Measurements from ENCODE around the gene TAF1D.
"Not testable (repeated sequence)": the region's sequence is repeated elsewhere in the genome, so short reads cannot be mapped to it uniquely, and the experiment has no call there.

TAF1D gene

GRCh38 chr11:93746101-93746500, 4.8 kb upstream of the TAF1D start:
- DNase-seq: no peak

- not testable (repeated sequence) for DNase-seq
These were observed 3.9 kb upstream of the TAF1D start for GRCh38 chr11:93745005-93745755.

GRCh38 chr11:93744669-93745004, 3.3 kb upstream of the TAF1D start:
- no peak for DNase-seq

GRCh38 chr11:93743291-93743690, 2.0 kb upstream of the TAF1D start:
- DNase-seq: no peak

GRCh38 chr11:93741882-93742226, 559 bp upstream of the TAF1D start:
- no peak for DNase-seq

GRCh38 chr11:93740730-93741093, 583 bp downstream of the TAF1D start:
- DNase-seq: no peak

- no peak for DNase-seq
These were observed 1.1 kb downstream of the TAF1D start for GRCh38 chr11:93740031-93740729.

- DNase-seq: no peak
These were observed 2.6 kb downstream of the TAF1D start for GRCh38 chr11:93738647-93739081.

GRCh38 chr11:93737904-93738612, 3.2 kb downstream of the TAF1D start:
- no peak for DNase-seq

GRCh38 chr11:93736129-93736528, 5.2 kb downstream of the TAF1D start:
- DNase-seq: no peak

- DNase-seq: no peak
These were observed 5.7 kb downstream of the TAF1D start for GRCh38 chr11:93735627-93736026.

- no peak for DNase-seq
These were observed 6.7 kb downstream of the TAF1D start for GRCh38 chr11:93734427-93735222.

- no peak for DNase-seq
These were observed 7.8 kb downstream of the TAF1D start for GRCh38 chr11:93733474-93733873.

GRCh38 chr11:93732237-93732892, 8.9 kb downstream of the TAF1D start:
- DNase-seq: no peak

GRCh38 chr11:93730108-93731107, 10.9 kb downstream of the TAF1D start:
- no peak for DNase-seq

GRCh38 chr11:93729129-93729616, 12.1 kb downstream of the TAF1D start:
- DNase-seq: no peak

- DNase-seq: no peak
These were observed 12.5 kb downstream of the TAF1D start for GRCh38 chr11:93728792-93729128.

- DNase-seq: no peak
These were observed 13.1 kb downstream of the TAF1D start for GRCh38 chr11:93727985-93728791.

- DNase-seq: no peak
These were observed 17.2 kb downstream of the TAF1D start for GRCh38 chr11:93724089-93724488.

- DNase-seq: no peak
These were observed 20.8 kb downstream of the TAF1D start for GRCh38 chr11:93720522-93720921.

- DNase-seq: no peak
These were observed 22.0 kb downstream of the TAF1D start for GRCh38 chr11:93719310-93719709.

Measured in NCI-H2081 treated with DMSO at 0.1 percent for 48 hours (cell line).